WTC11 (cell line): ENCODE data around the gene ZDHHC14. TPM values are rescaled to one million over a fixed set of nuclear protein-coding genes. Genes with fewer than 3 reads are reported as not detected.

Source experiments
- ATAC-seq: fragments of 200-7000 bp; cut with Tn5 transposase; 2 replicates; pipeline ENCODE4 v1.10.0; 2021; ENCODE audit warnings: mild to moderate bottlenecking, moderate library complexity
- CTCF ChIA-PET: fragments of 300-600 bp; sonication (Branson Sonifier 250); formaldehyde crosslinking; loops from one replicate; lab custom pipeline; 2021; ENCODE audit warnings: antibody characterized with exemption; lab: Charles Lee
- POLR2A ChIA-PET: fragments of 350-600 bp; sonication (Branson Sonifier 250); formaldehyde crosslinking; loops from one replicate; lab custom pipeline; 2021; ENCODE audit warnings: antibody characterized with exemption; lab: Charles Lee
- DNase-seq: peaks from one replicate; pipeline ENCODE4 v3.0.0; 2021; ENCODE audit warnings: low spot score
- H3K27ac Mint-ChIP-seq: 2 replicates; pipeline ENCODE4 v1.8.0; 2021; ENCODE audit warnings: mixed read lengths
- H3K27me3 Mint-ChIP-seq: 2 replicates; pipeline ENCODE4 v1.8.0; 2021; ENCODE audit warnings: low read depth, mild to moderate bottlenecking, moderate library complexity, mixed read lengths
- H3K36me3 Mint-ChIP-seq: 2 replicates; pipeline ENCODE4 v1.8.0; 2021; ENCODE audit warnings: mixed read lengths
- H3K4me1 Mint-ChIP-seq: 2 replicates; pipeline ENCODE4 v1.8.0; 2022; ENCODE audit warnings: mixed read lengths
- H3K4me3 Mint-ChIP-seq: 2 replicates; pipeline ENCODE4 v1.8.0; 2021; ENCODE audit warnings: mild to moderate bottlenecking, moderate library complexity, mixed read lengths
- H3K9me3 Mint-ChIP-seq: 2 replicates; pipeline ENCODE4 v1.8.0; 2021; ENCODE audit warnings: mixed read lengths
- AR ChIP-seq: fragments of 250-450 bp; sonication (Bioruptor Pico); IDR thresholded peaks from 2 replicates; pipeline ENCODE4 v1.9.0; 2021; ENCODE audit warnings: mild to moderate bottlenecking
- CBFB ChIP-seq: sonication (generic); formaldehyde crosslinking; IDR thresholded peaks from 2 replicates; pipeline ENCODE4 v1.8.1; 2022; ENCODE audit warnings: mild to moderate bottlenecking, low read depth, missing genetic modification reagents
- FOXP1 ChIP-seq: sonication (generic); formaldehyde crosslinking; IDR thresholded peaks from 2 replicates; pipeline ENCODE4 v1.8.0; 2022; ENCODE audit warnings: missing genetic modification reagents, mild to moderate bottlenecking, moderate library complexity, borderline replicate concordance
- FOXP4 ChIP-seq: sonication (generic); formaldehyde crosslinking; IDR thresholded peaks from 2 replicates; pipeline ENCODE4 v1.8.0; 2022; ENCODE audit warnings: mild to moderate bottlenecking, missing genetic modification reagents
- GABPB1 ChIP-seq: sonication (generic); formaldehyde crosslinking; IDR thresholded peaks from 2 replicates; pipeline ENCODE4 v1.8.1; 2023; ENCODE audit warnings: mild to moderate bottlenecking, missing genetic modification reagents
- GTF2I ChIP-seq: fragments of 250-450 bp; sonication (Bioruptor Pico); conservative IDR thresholded peaks from 2 replicates; pipeline ENCODE4 v1.4.0; 2021; ENCODE audit warnings: mild to moderate bottlenecking
- PREB ChIP-seq: sonication (generic); formaldehyde crosslinking; IDR thresholded peaks from 2 replicates; pipeline ENCODE4 v1.8.1; 2022; ENCODE audit warnings: mild to moderate bottlenecking, missing genetic modification reagents, moderate library complexity, borderline replicate concordance
- SOX15 ChIP-seq: fragments of 250-450 bp; sonication (Bioruptor Pico); IDR thresholded peaks from 2 replicates; pipeline ENCODE4 v1.9.0; 2021; ENCODE audit warnings: mild to moderate bottlenecking
- SP1 ChIP-seq: sonication (generic); formaldehyde crosslinking; conservative IDR thresholded peaks from 2 replicates; pipeline ENCODE4 v1.8.1; 2022; ENCODE audit warnings: missing genetic modification reagents
- TCF7 ChIP-seq: sonication (generic); formaldehyde crosslinking; IDR thresholded peaks from 2 replicates; pipeline ENCODE4 v1.8.0; 2022; ENCODE audit warnings: mild to moderate bottlenecking, low read depth, missing genetic modification reagents, moderate library complexity
- TEAD4 ChIP-seq: sonication (generic); formaldehyde crosslinking; IDR thresholded peaks from 2 replicates; pipeline ENCODE4 v1.8.0; 2022; ENCODE audit warnings: mild to moderate bottlenecking, missing genetic modification reagents
- ZNF219 ChIP-seq: sonication (generic); formaldehyde crosslinking; IDR thresholded peaks from 2 replicates; pipeline ENCODE4 v1.8.0; 2023; ENCODE audit warnings: missing genetic modification reagents, mild to moderate bottlenecking, borderline replicate concordance
- total RNA-seq: library from RNA; stranded (reverse); gene quantifications from 3 replicates; pipeline ENCODE4 v1.2.3, GENCODE V29; 2021

Gene ZDHHC14
- total RNA-seq, 1 experiment from 2014 or later, result 6.6 TPM

DNA sequence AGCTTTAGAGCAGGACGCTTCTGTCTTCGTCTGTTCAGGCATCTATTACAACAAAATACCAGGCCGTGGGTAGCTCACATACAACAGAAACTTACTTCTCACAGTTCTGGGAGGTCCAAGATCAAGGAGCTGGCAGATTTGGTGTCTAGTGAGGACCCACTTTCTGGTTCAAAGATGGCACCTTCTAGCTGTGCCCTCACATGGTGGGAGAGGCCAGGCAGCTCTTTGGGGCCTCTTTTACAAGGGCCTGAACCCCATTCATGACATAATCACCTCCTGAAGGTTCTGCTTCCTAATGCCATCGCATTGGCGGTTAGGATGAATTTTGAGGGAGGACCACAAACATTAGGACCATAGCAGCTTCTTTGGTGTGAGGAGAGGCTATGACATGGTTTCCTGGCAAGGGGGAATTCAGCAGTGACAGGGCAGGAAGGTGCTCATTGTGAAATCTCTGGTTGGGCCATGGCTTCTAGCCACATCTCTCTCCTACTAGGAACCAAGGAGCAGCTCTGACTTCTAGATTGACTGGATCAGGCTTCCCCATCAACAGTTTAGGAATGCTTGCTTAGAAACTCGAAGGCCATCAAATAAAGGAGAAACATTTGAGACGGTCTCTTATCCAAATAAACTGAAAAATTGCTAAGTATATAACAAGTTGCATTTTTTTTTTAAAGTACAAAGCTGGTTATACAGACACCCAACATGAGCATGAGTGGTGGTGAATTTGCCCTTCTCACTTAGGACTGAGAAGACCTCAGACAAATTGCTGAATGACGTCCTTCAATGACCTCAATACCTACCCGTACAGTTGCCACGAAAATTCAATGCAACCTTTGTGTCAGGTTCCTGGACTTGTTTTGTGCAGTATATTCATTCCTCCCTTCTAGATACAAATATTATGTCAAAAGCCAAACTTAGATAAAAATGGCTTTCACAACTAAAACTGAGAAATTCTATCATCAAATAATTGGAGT, 140.7 kb downstream of the ZDHHC14 start:
- Mint-ChIP-seq H3K27me3 (no peaks in the 10 kb centered on the region), H3K9me3 (peaks cover 9% of the 10 kb centered on the region; the same call in 1 of the 2 replicates), H3K36me3 (peaks cover 3% of the 10 kb centered on the region; the same call in 1 of the 2 replicates), H3K4me3 (no peak overlapping the region), H3K27ac (peak overlapping the region; percentile 86; the same call in 1 of the 2 replicates), H3K4me1 (peaks cover 43% of the 10 kb centered on the region)
- DNase-seq, result no peak
- ChIA-PET POLR2A (no interaction called here), CTCF (interaction anchor here (0.6 kb wide), 2 partner anchors 10 to 27 kb away, joined by 3 to 5 read pairs; no protein-coding TSS in a partner anchor)
- ATAC-seq, result no peak
- TF ChIP-seq TCF7 (CRISPR knock-in tag) (no peak), FOXP4 (CRISPR knock-in tag) (no peak), ZNF219 (CRISPR knock-in tag) (no peak), SP1 (CRISPR knock-in tag) (no peak), AR (CRISPR knock-in tag) (no peak)

- Mint-ChIP-seq H3K4me3 (no peak overlapping the region), H3K27me3 (no peaks in the 10 kb centered on the region), H3K4me1 (peaks cover 38% of the 10 kb centered on the region), H3K27ac (no peak overlapping the region)
- POLR2A ChIA-PET, result no interaction called here
- no peak for ATAC-seq
- no peak for DNase-seq
- TF ChIP-seq TEAD4 (CRISPR knock-in tag), result no peak
- no peak for TF ChIP-seq GABPB1
- no peak for TF ChIP-seq PREB (CRISPR knock-in tag)
- no peak for TF ChIP-seq TCF7 (CRISPR knock-in tag)
- TF ChIP-seq CBFB (CRISPR knock-in tag), result no peak
- TF ChIP-seq FOXP1 (CRISPR knock-in tag), result no peak
- TF ChIP-seq, all 79 proteins: peak for 0
- Mint-ChIP-seq H3K9me3 (peaks cover 10% of the 10 kb centered on the region; the same call in 1 of the 2 replicates), H3K36me3 (peaks cover 3% of the 10 kb centered on the region; the same call in 1 of the 2 replicates)
- CTCF ChIA-PET, result no interaction called here
Observed at GRCh38 chr6:157522472-157522871, 141.5 kb downstream of the ZDHHC14 start.

GRCh38 chr6:157524735-157525134, 143.7 kb downstream of the ZDHHC14 start:
- peaks cover 10% of the 10 kb centered on the region; the same call in 1 of the 2 replicates for H3K9me3 Mint-ChIP-seq
- CTCF ChIA-PET, result no interaction called here
- DNase-seq, result no peak
- TF ChIP-seq GTF2I (CRISPR knock-in tag), result 0 out of 2 replicates have a peak, but pooled peaks have one; percentile 11
- TF ChIP-seq SOX15 (CRISPR knock-in tag), result no peak
- TF ChIP-seq, all 79 proteins: peak for 1
- no peak for ATAC-seq
- Mint-ChIP-seq H3K4me3 (no peak overlapping the region), H3K27me3 (peaks cover 4% of the 10 kb centered on the region; the same call in 1 of the 2 replicates), H3K4me1 (peaks cover 19% of the 10 kb centered on the region), H3K36me3 (peaks cover 3% of the 10 kb centered on the region; the same call in 1 of the 2 replicates), H3K27ac (no peak overlapping the region)
- POLR2A ChIA-PET, result no interaction called here
